ENCODE results near the gene STKLD1. TPM values are rescaled to one million over a fixed set of nuclear protein-coding genes. Genes with fewer than 3 reads are reported as not detected.

The STKLD1 gene
- total RNA-seq, 2 donors from 2014 or later, result 0.95 TPM; not detected in 1

- Histone ChIP-seq H3K9ac (ENCODE audit: extremely low read depth, low read length, poor library complexity, severe bottlenecking) (no peak overlapping the region), H3K4me3 (ENCODE audit: low read length) (no peak overlapping the region), H3K36me3 (ENCODE audit: control insufficient read depth, insufficient read depth, low read length) (peaks cover 88% of the 10 kb centered on the region), H3K4me1 (ENCODE audit: control insufficient read depth, insufficient read depth, low read length) (peaks cover 12% of the 10 kb centered on the region), H3K27me3 (ENCODE audit: control insufficient read depth, insufficient read depth, low read length, poor library complexity, severe bottlenecking) (no peaks in the 10 kb centered on the region), H3K9me3 (ENCODE audit: control insufficient read depth, low read length) (no peaks in the 10 kb centered on the region), H3K27ac (ENCODE audit: low read depth, low read length) (no peak overlapping the region)
- Mint-ChIP-seq H3K9me3 (no peaks in the 10 kb centered on the region), H3K27me3 (ENCODE audit: insufficient read depth) (no peaks in the 10 kb centered on the region), H3K27ac (no peak overlapping the region), H3K4me1 (peaks cover 31% of the 10 kb centered on the region), H3K36me3 (ENCODE audit: low read depth) (peaks cover 69% of the 10 kb centered on the region), H3K4me3 (no peak overlapping the region)
- no peak for TF ChIP-seq CTCF (conservative IDR thresholded peaks at IDR 0.05)
- DNase-seq, result no peak
- 97 to 99% methylated on average over 15 to 22 of the region's 22 CpGs for WGBS, 2 experiments (ENCODE audit: insufficient coverage in 1 of 2, insufficient read length in 1 of 2)
Observed at GRCh38 chr9:133367221-133367620, 8.9 kb upstream of the STKLD1 start.

DNA sequence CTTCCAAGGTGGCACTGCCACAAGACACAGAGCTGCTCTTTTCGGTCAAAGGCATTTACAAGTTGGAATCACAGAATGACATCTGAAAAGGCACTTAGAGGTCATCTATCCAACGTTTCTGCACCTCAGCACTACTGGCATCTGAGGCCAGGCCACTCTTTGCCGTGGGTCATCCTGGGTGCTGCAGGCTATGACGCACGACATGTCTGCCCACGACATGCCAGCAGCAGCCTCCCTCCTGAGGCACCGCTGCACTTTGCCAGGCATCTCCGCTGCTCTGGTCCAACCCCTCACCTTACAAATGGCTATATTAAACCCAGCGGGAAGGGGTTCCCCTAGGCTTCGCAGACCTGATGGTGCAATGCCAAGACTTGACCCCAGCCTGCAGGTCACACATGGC is 8.4 kb upstream of the STKLD1 start:
- Histone ChIP-seq H3K27ac (ENCODE audit: low read depth, low read length) (no peak overlapping the region), H3K9me3 (ENCODE audit: control insufficient read depth, low read length) (no peaks in the 10 kb centered on the region), H3K36me3 (ENCODE audit: control insufficient read depth, insufficient read depth, low read length) (peaks cover 88% of the 10 kb centered on the region), H3K9ac (ENCODE audit: extremely low read depth, low read length, poor library complexity, severe bottlenecking) (no peak overlapping the region), H3K27me3 (ENCODE audit: control insufficient read depth, insufficient read depth, low read length, poor library complexity, severe bottlenecking) (no peaks in the 10 kb centered on the region), H3K4me1 (ENCODE audit: control insufficient read depth, insufficient read depth, low read length) (peaks cover 14% of the 10 kb centered on the region), H3K4me3 (ENCODE audit: low read length) (no peak overlapping the region)
- H3K27ac Mint-ChIP-seq, result no peak overlapping the region
- no peaks in the 10 kb centered on the region for H3K9me3 Mint-ChIP-seq
- TF ChIP-seq CTCF (conservative IDR thresholded peaks at IDR 0.05), result no peak
- DNase-seq, result no peak
- WGBS, 2 experiments (ENCODE audit: insufficient coverage in 1 of 2, insufficient read length in 1 of 2), result 97 to 100% methylated on average over 7 to 10 of the region's 10 CpGs
- peaks cover 35% of the 10 kb centered on the region for H3K4me1 Mint-ChIP-seq
- no peaks in the 10 kb centered on the region for H3K27me3 Mint-ChIP-seq (ENCODE audit: insufficient read depth)
- H3K36me3 Mint-ChIP-seq (ENCODE audit: low read depth), result peaks cover 68% of the 10 kb centered on the region
- H3K4me3 Mint-ChIP-seq, result no peak overlapping the region

GRCh38 chr9:133368249-133368881 is 7.8 kb upstream of the STKLD1 start:
- H3K4me3 Mint-ChIP-seq, result no peak overlapping the region
- WGBS, 2 experiments (ENCODE audit: insufficient coverage in 1 of 2, insufficient read length in 1 of 2), result 96% methylated on average over 17 to 18 of the region's 18 CpGs
- no peak for DNase-seq
- TF ChIP-seq CTCF (conservative IDR thresholded peaks at IDR 0.05), result no peak
- no peaks in the 10 kb centered on the region for H3K9me3 Mint-ChIP-seq
- Histone ChIP-seq H3K27me3 (ENCODE audit: control insufficient read depth, insufficient read depth, low read length, poor library complexity, severe bottlenecking) (no peaks in the 10 kb centered on the region), H3K4me1 (ENCODE audit: control insufficient read depth, insufficient read depth, low read length) (peaks cover 18% of the 10 kb centered on the region), H3K4me3 (ENCODE audit: low read length) (no peak overlapping the region), H3K36me3 (ENCODE audit: control insufficient read depth, insufficient read depth, low read length) (peaks cover 87% of the 10 kb centered on the region), H3K27ac (ENCODE audit: low read depth, low read length) (no peak overlapping the region), H3K9ac (ENCODE audit: extremely low read depth, low read length, poor library complexity, severe bottlenecking) (no peak overlapping the region), H3K9me3 (ENCODE audit: control insufficient read depth, low read length) (no peaks in the 10 kb centered on the region)
- H3K4me1 Mint-ChIP-seq, result peaks cover 37% of the 10 kb centered on the region
- H3K27ac Mint-ChIP-seq, result no peak overlapping the region
- peaks cover 63% of the 10 kb centered on the region for H3K36me3 Mint-ChIP-seq (ENCODE audit: low read depth)
- no peaks in the 10 kb centered on the region for H3K27me3 Mint-ChIP-seq (ENCODE audit: insufficient read depth)
